ENCODE measurements around the gene TNFRSF17.

Gene TNFRSF17

GRCh38 chr16:12002447-12003006 is 37.5 kb downstream of the TNFRSF17 start:
- no peak for DNase-seq (ENCODE audit: low spot score)

- no peak for DNase-seq (ENCODE audit: low spot score)
Observed at GRCh38 chr16:12006637-12007036, 41.6 kb downstream of the TNFRSF17 start.

DNA sequence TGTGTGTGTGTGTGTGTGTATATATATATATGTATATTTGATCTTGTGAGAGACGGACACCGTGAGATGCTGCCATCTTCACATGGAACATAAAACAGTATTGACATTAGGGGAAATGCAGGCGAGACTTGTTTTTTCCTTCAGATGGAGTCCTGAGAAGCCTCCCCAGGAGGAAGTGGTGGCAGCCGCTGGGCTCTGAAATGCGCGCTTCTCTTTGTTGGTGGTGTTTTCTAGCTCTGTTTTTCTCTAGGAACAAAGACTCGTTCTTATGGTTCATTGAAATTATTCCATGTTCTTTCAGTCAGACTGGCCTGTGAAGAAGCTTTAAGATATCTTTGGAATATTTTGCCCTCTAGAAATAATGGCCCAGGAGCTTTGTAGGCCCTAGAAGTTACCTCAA is 44.5 kb downstream of the TNFRSF17 start:
- no peak for DNase-seq (ENCODE audit: low spot score)

GRCh38 chr16:12009922-12010321 is 44.9 kb downstream of the TNFRSF17 start:
- DNase-seq (ENCODE audit: low spot score) = no peak

- DNase-seq (ENCODE audit: low spot score) = no peak
Observed at GRCh38 chr16:12010388-12011251, 45.6 kb downstream of the TNFRSF17 start.

GRCh38 chr16:12011565-12011964 is 46.6 kb downstream of the TNFRSF17 start:
- no peak for DNase-seq (ENCODE audit: low spot score)

DNA sequence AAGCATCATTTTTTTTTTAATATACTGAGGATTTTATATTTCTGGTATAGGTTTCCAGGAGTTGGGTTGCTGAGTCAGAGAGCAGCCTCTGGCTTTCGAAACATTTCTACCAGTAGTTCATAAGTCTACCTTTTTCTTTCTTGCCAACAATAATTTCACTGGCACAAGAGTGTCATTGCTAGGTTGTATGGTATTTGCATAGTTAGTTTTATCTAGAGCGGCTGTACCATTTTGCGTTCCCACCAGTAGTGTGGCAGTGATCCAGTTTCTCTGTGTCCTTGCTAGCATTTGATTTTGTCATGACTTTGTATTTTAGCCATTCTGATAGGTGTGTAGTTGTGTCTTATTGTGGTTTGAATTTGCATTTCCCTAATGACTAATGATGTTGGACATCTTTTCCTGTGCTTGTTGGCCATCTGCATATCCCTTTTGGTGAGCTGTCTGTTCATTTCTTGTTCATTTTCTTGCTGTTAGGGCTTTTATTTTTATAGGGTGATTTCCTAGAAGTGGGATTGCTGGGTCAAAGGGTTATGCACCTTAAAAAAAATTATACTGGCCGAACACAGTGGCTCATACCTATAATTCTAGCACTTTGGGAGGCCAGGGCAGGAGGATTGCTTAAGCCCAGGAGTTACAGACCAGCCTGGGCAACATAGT is 51.4 kb downstream of the TNFRSF17 start:
- DNase-seq (ENCODE audit: low spot score) = no peak

- DNase-seq (ENCODE audit: low spot score) = no peak
Observed at GRCh38 chr16:12017558-12017957, 52.5 kb downstream of the TNFRSF17 start.

Measured in LoVo (cell line).